HG02852 (cell line): Measurements from ENCODE around the gene TFR2.

ENCODE experiments used
- ATAC-seq: cut with Tn5 transposase; IDR thresholded peaks from one replicate; pipeline ENCODE4 v1.9.1; 2021; ENCODE audit warnings: mild to moderate bottlenecking, moderate library complexity; ENCODE audit not compliant: unreplicated experiment

TFR2 gene

DNA sequence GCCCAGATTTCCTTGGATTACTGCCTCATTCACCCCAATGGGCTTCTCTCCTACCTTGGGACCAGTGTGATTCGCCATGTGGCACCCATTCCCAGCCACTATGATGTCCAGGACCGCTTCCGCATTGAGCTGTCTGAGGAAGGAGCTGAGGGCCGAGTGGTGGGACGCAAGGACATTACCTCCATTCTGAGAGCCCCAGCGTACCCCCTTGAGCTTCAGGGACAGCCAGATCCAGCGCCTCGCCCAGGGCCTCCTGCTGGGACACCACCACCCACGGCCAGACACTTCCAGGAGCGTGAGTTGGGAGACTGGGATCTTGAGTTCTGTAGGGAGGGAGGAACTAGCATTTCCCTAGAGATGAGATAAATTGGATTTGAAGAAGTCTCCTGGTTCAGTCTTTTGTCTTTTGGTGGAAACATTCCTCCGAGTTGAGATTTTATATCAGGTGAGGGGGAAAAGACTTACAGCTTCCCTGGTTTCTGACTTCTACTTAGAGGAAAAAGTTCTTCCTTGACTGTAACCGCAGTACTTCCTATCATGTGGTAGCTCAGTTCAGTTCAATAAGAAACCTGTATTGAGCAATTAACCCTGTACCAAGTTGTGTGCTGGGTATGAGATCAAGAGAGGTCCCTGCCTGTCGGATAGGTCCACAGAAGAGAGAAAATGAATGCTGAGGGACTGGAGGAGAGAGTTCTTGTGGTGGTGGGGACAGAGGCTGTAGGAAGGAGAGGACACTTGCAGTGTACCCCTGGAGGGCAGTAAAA lies 27.8 kb downstream of the TFR2 start:
- ATAC-seq: no peak

GRCh38 chr7:100612730-100613390 lies 28.5 kb downstream of the TFR2 start:
- peak; percentile 3 for ATAC-seq

DNA sequence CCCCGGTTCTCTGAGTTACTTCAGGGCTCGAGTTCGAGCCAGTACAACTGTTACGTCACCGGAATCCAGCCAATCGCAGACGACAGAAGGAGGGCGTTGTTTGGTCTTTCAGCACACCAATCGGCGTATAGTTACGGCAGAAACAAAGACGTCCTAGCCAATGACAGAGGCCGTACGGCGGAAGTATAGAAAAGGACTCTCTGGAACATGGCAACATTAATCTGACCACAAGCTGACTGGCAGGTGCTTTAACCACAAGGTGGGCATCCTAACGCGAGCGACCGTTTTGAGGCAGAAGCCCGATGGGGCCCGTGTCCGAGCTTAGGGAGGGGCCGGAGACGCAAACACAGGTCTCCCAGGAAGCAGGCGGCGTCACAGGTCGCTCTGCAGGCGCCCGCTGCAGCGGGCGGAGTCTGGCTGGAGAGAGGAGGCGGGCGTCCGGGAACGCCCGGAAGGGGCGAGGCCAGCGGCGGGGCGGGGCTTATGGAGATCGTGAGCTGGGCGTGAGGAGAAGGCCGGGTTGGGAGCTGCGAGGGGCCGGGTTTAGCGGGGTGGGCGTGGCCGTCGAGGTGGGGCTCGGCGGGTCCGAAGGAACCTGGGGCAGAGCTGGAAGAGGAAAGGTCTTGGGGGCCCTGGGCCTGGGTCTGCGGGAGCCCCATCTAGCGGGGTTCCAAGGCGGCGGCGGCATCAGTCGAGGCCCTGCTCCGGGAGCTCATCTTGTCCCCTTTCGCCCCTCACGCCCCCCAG lies 29.2 kb downstream of the TFR2 start, which contains the start of gene MOSPD3:
TSS of gene MOSPD3 (plus strand) at position 558 of the 747 bp plus-strand sequence. CDS start 252 bp downstream, outside the sequence.
- ATAC-seq: peak; percentile 91

GRCh38 chr7:100609958-100610357 lies 31.4 kb downstream of the TFR2 start:
- no peak for ATAC-seq

GRCh38 chr7:100607111-100607510 lies 34.2 kb downstream of the TFR2 start:
- ATAC-seq: no peak

- no peak for ATAC-seq
Observed at GRCh38 chr7:100606313-100606712, 35.0 kb downstream of the TFR2 start.

GRCh38 chr7:100604976-100605911 lies 36.1 kb downstream of the TFR2 start:
- ATAC-seq: no peak

GRCh38 chr7:100604028-100604975 lies 37.0 kb downstream of the TFR2 start:
- peak; percentile 57 for ATAC-seq

GRCh38 chr7:100603726-100604027 lies 37.7 kb downstream of the TFR2 start:
- ATAC-seq: no peak

GRCh38 chr7:100602889-100603725 lies 38.2 kb downstream of the TFR2 start:
- no peak for ATAC-seq

DNA sequence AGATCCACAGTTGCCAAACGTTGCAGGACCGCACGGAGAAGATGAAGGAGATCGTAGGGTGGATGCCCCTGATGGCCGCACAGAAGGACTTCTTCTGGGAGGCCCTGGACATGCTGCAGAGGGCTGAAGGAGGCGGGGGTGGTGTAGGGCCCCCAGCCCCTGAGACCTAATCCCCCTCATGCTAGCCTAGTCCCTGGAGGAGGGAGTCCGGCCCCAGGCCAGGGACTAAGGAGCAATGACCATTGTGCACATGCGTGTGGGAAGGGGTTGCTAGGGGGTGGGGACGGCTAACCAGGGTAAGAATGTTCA lies 40.7 kb downstream of the TFR2 start:
- ATAC-seq: no peak

DNA sequence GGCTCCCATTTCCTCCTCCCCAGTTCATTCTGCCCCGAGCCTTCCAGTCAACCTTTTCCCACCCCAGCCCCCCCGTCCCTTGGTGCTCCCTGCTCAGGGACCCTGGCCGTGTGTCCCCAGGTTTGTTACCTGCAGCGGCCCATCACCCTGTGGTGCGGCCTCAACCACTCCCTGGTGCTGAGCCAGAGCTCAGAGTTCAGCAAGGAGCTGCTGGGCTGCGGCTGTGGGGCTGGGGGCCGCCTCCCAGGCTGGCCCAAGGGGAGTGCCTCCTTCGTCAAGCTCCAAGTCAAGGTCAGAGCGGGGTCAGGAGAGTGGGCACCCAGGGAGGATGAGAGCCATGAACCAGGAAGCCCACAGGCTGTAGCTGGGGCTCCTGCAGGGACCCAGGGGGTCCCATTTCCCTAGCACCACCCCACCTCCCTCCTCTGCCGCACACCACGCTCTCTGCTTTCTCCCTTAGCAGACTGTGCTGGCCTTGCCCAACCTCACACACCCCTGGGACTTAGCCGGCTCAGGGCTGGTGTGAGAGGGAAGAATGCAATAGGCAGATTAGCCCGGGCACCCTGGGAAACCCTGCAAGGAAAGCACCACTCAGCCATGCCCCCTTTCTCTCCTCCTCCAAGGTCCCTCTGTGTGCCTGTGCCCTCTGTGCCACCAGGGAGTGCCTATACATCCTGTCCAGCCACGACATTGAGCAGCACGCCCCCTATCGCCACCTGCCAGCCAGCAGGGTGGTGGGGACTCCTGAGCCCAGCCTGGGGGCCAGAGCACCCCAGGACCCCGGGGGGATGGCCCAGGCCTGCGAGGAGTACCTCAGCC lies 41.2 kb downstream of the TFR2 start:
- ATAC-seq: no peak

- ATAC-seq: no peak
Observed at GRCh38 chr7:100598425-100598824, 42.9 kb downstream of the TFR2 start.

GRCh38 chr7:100595188-100595587 lies 46.2 kb downstream of the TFR2 start:
- ATAC-seq: no peak

GRCh38 chr7:100591596-100591995 lies 49.8 kb downstream of the TFR2 start:
- no peak for ATAC-seq

GRCh38 chr7:100590077-100590737 lies 51.1 kb downstream of the TFR2 start:
- no peak for ATAC-seq

DNA sequence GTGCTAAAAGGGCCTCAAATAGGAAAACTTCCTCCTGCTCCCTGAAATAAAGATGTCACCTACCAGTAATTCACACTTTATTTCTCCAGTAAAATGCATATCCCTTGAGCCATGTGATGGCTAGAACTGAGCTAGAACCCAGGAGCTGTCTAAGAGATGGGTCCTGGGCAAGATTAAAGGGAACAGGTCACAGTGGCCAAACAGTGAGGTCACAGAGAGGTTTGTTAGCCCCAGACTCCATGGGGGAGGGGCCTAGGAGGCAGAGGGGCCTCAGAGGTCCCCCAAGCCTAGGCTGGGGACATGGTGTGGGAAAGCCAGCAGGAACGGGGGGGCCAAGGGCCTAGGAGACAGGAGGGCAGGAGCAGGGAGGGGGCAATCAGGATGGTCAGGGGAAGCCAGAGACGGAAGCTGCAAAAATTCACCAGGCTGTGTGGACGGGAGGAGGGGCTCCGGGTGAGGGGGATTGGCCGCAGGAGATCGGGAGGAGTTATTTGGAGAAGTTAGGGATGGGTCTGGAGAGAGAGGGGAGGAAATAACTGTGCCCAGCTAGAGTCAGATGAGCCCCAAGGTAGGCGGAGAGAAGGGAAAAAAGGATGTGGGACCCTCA lies 51.9 kb downstream of the TFR2 start:
- ATAC-seq: no peak
